Measurements from ENCODE around the gene PSMD14. TPM values are rescaled to one million over a fixed set of nuclear protein-coding genes. Genes with fewer than 3 reads are reported as not detected.

The PSMD14 gene
- total RNA-seq, 1 donor from 2014 or later = 55.2 TPM

GRCh38 chr2:161373942-161374341 lies 65.7 kb downstream of the PSMD14 start:
- Mint-ChIP-seq H3K27me3 (no peaks in the 10 kb centered on the region), H3K27ac (no peak overlapping the region), H3K4me1 (ENCODE audit: low read depth) (peaks cover 10% of the 10 kb centered on the region), H3K36me3 (ENCODE audit: insufficient read depth) (peaks cover 4% of the 10 kb centered on the region), H3K9me3 (ENCODE audit: low read depth) (no peaks in the 10 kb centered on the region), H3K4me3 (ENCODE audit: low read depth) (no peak overlapping the region)
- TF ChIP-seq, protein P1, sequence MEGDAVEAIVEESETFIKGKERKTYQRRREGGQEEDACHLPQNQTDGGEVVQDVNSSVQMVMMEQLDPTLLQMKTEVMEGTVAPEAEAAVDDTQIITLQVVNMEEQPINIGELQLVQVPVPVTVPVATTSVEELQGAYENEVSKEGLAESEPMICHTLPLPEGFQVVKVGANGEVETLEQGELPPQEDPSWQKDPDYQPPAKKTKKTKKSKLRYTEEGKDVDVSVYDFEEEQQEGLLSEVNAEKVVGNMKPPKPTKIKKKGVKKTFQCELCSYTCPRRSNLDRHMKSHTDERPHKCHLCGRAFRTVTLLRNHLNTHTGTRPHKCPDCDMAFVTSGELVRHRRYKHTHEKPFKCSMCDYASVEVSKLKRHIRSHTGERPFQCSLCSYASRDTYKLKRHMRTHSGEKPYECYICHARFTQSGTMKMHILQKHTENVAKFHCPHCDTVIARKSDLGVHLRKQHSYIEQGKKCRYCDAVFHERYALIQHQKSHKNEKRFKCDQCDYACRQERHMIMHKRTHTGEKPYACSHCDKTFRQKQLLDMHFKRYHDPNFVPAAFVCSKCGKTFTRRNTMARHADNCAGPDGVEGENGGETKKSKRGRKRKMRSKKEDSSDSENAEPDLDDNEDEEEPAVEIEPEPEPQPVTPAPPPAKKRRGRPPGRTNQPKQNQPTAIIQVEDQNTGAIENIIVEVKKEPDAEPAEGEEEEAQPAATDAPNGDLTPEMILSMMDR (IDR thresholded peaks at IDR 0.05; ENCODE audit: unreplicated experiment) = no peak
- DNase-seq (ENCODE audit: low spot score, unreplicated experiment) = no peak

- TF ChIP-seq, protein P1 (IDR thresholded peaks at IDR 0.05; ENCODE audit: unreplicated experiment) = no peak
- no peak overlapping the region for H3K4me3 Mint-ChIP-seq (ENCODE audit: low read depth)
- no peak for DNase-seq (ENCODE audit: low spot score, unreplicated experiment)
- H3K27ac Mint-ChIP-seq = no peak overlapping the region
- H3K4me1 Mint-ChIP-seq (ENCODE audit: low read depth) = peaks cover 10% of the 10 kb centered on the region
- H3K36me3 Mint-ChIP-seq (ENCODE audit: insufficient read depth) = peaks cover 4% of the 10 kb centered on the region
- no peaks in the 10 kb centered on the region for H3K9me3 Mint-ChIP-seq (ENCODE audit: low read depth)
- no peaks in the 10 kb centered on the region for H3K27me3 Mint-ChIP-seq
Measured at GRCh38 chr2:161374446-161374845, 66.2 kb downstream of the PSMD14 start.

GRCh38 chr2:161379740-161380139 lies 71.5 kb downstream of the PSMD14 start:
- DNase-seq (ENCODE audit: low spot score, unreplicated experiment) = no peak
- Mint-ChIP-seq H3K27ac (no peak overlapping the region), H3K4me3 (ENCODE audit: low read depth) (no peak overlapping the region), H3K9me3 (ENCODE audit: low read depth) (no peaks in the 10 kb centered on the region), H3K4me1 (ENCODE audit: low read depth) (no peaks in the 10 kb centered on the region), H3K27me3 (no peaks in the 10 kb centered on the region), H3K36me3 (ENCODE audit: insufficient read depth) (no peaks in the 10 kb centered on the region)
- TF ChIP-seq, protein P1 (IDR thresholded peaks at IDR 0.05; ENCODE audit: unreplicated experiment) = no peak

DNA sequence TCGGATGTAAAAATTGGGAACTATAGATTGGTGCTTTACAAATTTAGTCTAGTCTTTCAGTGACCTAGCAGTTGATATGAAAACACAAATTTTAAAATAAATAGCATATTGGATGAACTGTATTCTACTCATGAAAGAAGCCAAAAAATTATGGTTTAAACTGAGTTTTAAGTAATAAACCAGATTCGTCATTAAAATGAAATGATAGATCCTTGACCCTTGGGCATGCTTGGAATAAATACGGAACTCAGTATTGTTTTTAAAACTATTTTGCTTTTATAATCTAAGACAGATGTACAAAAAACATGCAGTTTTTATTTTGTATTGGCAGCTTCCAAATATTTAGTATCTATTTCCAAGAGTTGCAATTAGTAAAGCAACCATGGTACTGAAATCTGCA lies 73.3 kb downstream of the PSMD14 start:
- H3K27me3 Mint-ChIP-seq = no peaks in the 10 kb centered on the region
- TF ChIP-seq, protein P1 (IDR thresholded peaks at IDR 0.05; ENCODE audit: unreplicated experiment) = no peak
- DNase-seq (ENCODE audit: low spot score, unreplicated experiment) = no peak
- no peaks in the 10 kb centered on the region for H3K4me1 Mint-ChIP-seq (ENCODE audit: low read depth)
- H3K27ac Mint-ChIP-seq = no peak overlapping the region
- no peak overlapping the region for H3K4me3 Mint-ChIP-seq (ENCODE audit: low read depth)
- H3K9me3 Mint-ChIP-seq (ENCODE audit: low read depth) = no peaks in the 10 kb centered on the region
- no peaks in the 10 kb centered on the region for H3K36me3 Mint-ChIP-seq (ENCODE audit: insufficient read depth)

DNA sequence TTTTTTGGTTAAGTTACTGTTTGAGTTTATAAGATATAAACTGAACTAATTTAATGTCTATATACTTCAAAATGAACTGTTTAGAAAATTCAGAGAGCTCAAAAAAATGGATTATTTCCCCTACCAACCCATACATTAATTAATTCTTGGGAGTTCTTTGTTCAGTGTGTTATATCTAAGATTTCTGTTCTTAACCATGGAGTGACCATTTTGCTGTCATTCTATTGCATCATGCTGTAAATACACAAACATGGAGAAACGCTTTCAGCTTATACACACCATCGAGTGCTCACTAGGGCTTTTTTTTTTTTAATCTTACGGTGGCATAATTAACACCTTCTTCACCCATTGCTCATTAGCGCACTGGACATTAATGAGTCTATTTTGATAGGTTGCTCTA lies 74.5 kb downstream of the PSMD14 start:
- no peaks in the 10 kb centered on the region for H3K36me3 Mint-ChIP-seq (ENCODE audit: insufficient read depth)
- H3K9me3 Mint-ChIP-seq (ENCODE audit: low read depth) = no peaks in the 10 kb centered on the region
- TF ChIP-seq, protein P1 (IDR thresholded peaks at IDR 0.05; ENCODE audit: unreplicated experiment) = no peak
- DNase-seq (ENCODE audit: low spot score, unreplicated experiment) = no peak
- no peak overlapping the region for H3K27ac Mint-ChIP-seq
- no peaks in the 10 kb centered on the region for H3K4me1 Mint-ChIP-seq (ENCODE audit: low read depth)
- H3K27me3 Mint-ChIP-seq = no peaks in the 10 kb centered on the region
- no peak overlapping the region for H3K4me3 Mint-ChIP-seq (ENCODE audit: low read depth)

Measured in progenitor cell of endocrine pancreas (in vitro differentiated cells).